ENCODE data around the gene CCDC146.

CCDC146 gene

DNA sequence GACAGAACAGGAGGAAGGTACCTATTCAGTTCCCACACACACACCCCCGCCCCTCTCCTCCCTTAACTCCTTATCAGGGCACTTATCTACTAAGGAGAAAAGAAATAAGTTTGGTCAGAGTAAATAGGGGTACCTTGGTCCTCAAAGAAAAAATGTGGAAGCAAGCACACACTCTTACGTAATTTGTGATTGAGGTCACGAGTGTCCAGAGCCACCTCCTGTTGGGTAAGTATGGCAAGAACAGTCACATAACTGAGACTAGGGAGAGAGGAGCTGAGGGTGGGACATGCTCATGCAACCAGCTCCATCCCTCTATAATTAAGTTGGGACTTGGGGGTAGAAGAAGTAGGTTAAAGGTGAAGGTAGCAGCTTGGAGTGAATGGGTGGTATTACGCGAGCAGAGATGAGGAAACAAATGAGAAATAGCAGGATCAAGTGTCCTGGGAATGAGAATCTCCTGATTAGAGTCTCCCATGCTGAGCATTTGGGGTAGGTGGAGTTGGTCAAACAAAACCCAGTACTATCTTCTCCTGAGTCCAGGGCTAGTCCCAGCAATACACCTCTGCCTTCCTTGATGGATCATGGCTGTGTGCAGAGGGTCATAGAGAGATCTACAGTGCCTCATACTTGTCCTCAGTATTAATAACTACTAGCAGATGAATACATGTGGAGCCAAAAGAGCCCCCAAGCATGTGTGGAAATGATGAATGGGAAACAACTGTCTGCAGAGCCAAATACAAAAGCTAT lies 216.6 kb downstream of the CCDC146 start:
- no peak for TF ChIP-seq ZFX (IDR thresholded peaks at IDR 0.05)
- TF ChIP-seq, protein P1, sequence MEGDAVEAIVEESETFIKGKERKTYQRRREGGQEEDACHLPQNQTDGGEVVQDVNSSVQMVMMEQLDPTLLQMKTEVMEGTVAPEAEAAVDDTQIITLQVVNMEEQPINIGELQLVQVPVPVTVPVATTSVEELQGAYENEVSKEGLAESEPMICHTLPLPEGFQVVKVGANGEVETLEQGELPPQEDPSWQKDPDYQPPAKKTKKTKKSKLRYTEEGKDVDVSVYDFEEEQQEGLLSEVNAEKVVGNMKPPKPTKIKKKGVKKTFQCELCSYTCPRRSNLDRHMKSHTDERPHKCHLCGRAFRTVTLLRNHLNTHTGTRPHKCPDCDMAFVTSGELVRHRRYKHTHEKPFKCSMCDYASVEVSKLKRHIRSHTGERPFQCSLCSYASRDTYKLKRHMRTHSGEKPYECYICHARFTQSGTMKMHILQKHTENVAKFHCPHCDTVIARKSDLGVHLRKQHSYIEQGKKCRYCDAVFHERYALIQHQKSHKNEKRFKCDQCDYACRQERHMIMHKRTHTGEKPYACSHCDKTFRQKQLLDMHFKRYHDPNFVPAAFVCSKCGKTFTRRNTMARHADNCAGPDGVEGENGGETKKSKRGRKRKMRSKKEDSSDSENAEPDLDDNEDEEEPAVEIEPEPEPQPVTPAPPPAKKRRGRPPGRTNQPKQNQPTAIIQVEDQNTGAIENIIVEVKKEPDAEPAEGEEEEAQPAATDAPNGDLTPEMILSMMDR (conservative IDR thresholded peaks at IDR 0.05) = no peak
- no peak overlapping the region for H3K27ac ChIP-seq

DNA sequence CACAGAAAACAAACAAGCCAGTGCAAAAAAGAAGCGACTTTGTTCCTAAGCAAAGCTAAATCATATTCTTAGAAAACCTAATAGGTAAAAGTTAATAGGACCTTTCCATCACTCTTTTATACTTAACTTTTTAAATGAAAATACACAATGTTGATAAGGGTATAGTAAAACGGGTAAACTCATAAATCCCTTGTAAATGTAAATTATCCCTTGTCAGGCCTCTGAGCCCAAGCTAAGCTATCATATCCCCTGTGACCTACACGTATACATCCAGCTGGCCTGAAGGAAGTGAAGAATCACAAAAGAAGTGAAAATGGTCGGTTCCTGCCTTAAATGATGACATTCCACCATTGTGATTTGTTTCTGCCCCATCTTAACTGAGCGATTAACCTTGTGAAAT lies 217.3 kb downstream of the CCDC146 start:
- no peak overlapping the region for H3K27ac ChIP-seq
- no peak for TF ChIP-seq ZFX (IDR thresholded peaks at IDR 0.05)
- TF ChIP-seq, protein P1 (conservative IDR thresholded peaks at IDR 0.05) = no peak

Measured in C4-2B (cell line).